WTC11 (cell line): ENCODE data around the gene JMJD8. TPM values are rescaled to one million over a fixed set of nuclear protein-coding genes. Genes with fewer than 3 reads are reported as not detected.
A peak's percentile ranks its signal among the peaks of the same experiment; 100 is the strongest.

Experiments
- ATAC-seq: fragments of 200-7000 bp; cut with Tn5 transposase; 2 replicates; pipeline ENCODE4 v1.10.0; 2021; ENCODE audit warnings: mild to moderate bottlenecking, moderate library complexity
- CTCF ChIA-PET: fragments of 300-600 bp; sonication (Branson Sonifier 250); formaldehyde crosslinking; loops from one replicate; lab custom pipeline; 2021; ENCODE audit warnings: antibody characterized with exemption; lab: Charles Lee
- POLR2A ChIA-PET: fragments of 350-600 bp; sonication (Branson Sonifier 250); formaldehyde crosslinking; loops from one replicate; lab custom pipeline; 2021; ENCODE audit warnings: antibody characterized with exemption; lab: Charles Lee
- DNase-seq: peaks from one replicate; pipeline ENCODE4 v3.0.0; 2021; ENCODE audit warnings: low spot score
- H3K27ac Mint-ChIP-seq: 2 replicates; pipeline ENCODE4 v1.8.0; 2021; ENCODE audit warnings: mixed read lengths
- H3K27me3 Mint-ChIP-seq: 2 replicates; pipeline ENCODE4 v1.8.0; 2021; ENCODE audit warnings: low read depth, mild to moderate bottlenecking, moderate library complexity, mixed read lengths
- H3K36me3 Mint-ChIP-seq: 2 replicates; pipeline ENCODE4 v1.8.0; 2021; ENCODE audit warnings: mixed read lengths
- H3K4me1 Mint-ChIP-seq: 2 replicates; pipeline ENCODE4 v1.8.0; 2022; ENCODE audit warnings: mixed read lengths
- H3K4me3 Mint-ChIP-seq: 2 replicates; pipeline ENCODE4 v1.8.0; 2021; ENCODE audit warnings: mild to moderate bottlenecking, moderate library complexity, mixed read lengths
- H3K9me3 Mint-ChIP-seq: 2 replicates; pipeline ENCODE4 v1.8.0; 2021; ENCODE audit warnings: mixed read lengths
- AFF4 ChIP-seq: sonication (generic); formaldehyde crosslinking; IDR thresholded peaks from 2 replicates; pipeline ENCODE4 v1.8.1; 2023; ENCODE audit warnings: mild to moderate bottlenecking, missing genetic modification reagents, borderline replicate concordance
- AR ChIP-seq: fragments of 250-450 bp; sonication (Bioruptor Pico); IDR thresholded peaks from 2 replicates; pipeline ENCODE4 v1.9.0; 2021; ENCODE audit warnings: mild to moderate bottlenecking
- E2F4 ChIP-seq: sonication (generic); formaldehyde crosslinking; IDR thresholded peaks from 2 replicates; pipeline ENCODE4 v1.8.1; 2022; ENCODE audit warnings: low read depth, mild to moderate bottlenecking, moderate library complexity, missing genetic modification reagents, borderline replicate concordance
- ETV6 ChIP-seq: sonication (generic); formaldehyde crosslinking; IDR thresholded peaks from 2 replicates; pipeline ENCODE4 v1.8.1; 2022; ENCODE audit warnings: mild to moderate bottlenecking, missing genetic modification reagents
- MAX ChIP-seq: sonication (generic); formaldehyde crosslinking; IDR thresholded peaks from 2 replicates; pipeline ENCODE4 v1.8.0; 2022; ENCODE audit warnings: mild to moderate bottlenecking, missing genetic modification reagents
- MXD4 ChIP-seq: fragments of 250-450 bp; sonication (Bioruptor Pico); IDR thresholded peaks from 2 replicates; pipeline ENCODE4 v1.8.0; 2021; ENCODE audit warnings: mild to moderate bottlenecking, moderate library complexity, borderline replicate concordance
- NR1H2 ChIP-seq: sonication (generic); formaldehyde crosslinking; IDR thresholded peaks from 2 replicates; pipeline ENCODE4 v1.9.0; 2021; ENCODE audit warnings: mild to moderate bottlenecking, moderate library complexity, missing genetic modification reagents
- OVOL2 ChIP-seq: fragments of 250-450 bp; sonication (Bioruptor Pico); IDR thresholded peaks from 2 replicates; pipeline ENCODE4 v1.9.0; 2021; ENCODE audit warnings: mild to moderate bottlenecking, borderline replicate concordance
- SMAD4 ChIP-seq: sonication (generic); formaldehyde crosslinking; IDR thresholded peaks from 2 replicates; pipeline ENCODE4 v1.8.0; 2022; ENCODE audit warnings: mild to moderate bottlenecking, missing genetic modification reagents
- SOX15 ChIP-seq: fragments of 250-450 bp; sonication (Bioruptor Pico); IDR thresholded peaks from 2 replicates; pipeline ENCODE4 v1.9.0; 2021; ENCODE audit warnings: mild to moderate bottlenecking
- SP1 ChIP-seq: sonication (generic); formaldehyde crosslinking; conservative IDR thresholded peaks from 2 replicates; pipeline ENCODE4 v1.8.1; 2022; ENCODE audit warnings: missing genetic modification reagents
- TP53 ChIP-seq: sonication (generic); formaldehyde crosslinking; IDR thresholded peaks from 2 replicates; pipeline ENCODE4 v1.8.1; 2023; ENCODE audit warnings: mild to moderate bottlenecking, missing genetic modification reagents
- USF2 ChIP-seq: sonication (generic); formaldehyde crosslinking; IDR thresholded peaks from 2 replicates; pipeline ENCODE4 v1.8.1; 2023; ENCODE audit warnings: mild to moderate bottlenecking, missing genetic modification reagents, moderate library complexity
- ZMAT4 ChIP-seq: fragments of 250-450 bp; sonication (Bioruptor Pico); IDR thresholded peaks from 2 replicates; pipeline ENCODE4 v1.9.0; 2021; ENCODE audit warnings: mild to moderate bottlenecking
- ZNF121 ChIP-seq: sonication (generic); formaldehyde crosslinking; IDR thresholded peaks from 2 replicates; pipeline ENCODE4 v1.8.0; 2023; ENCODE audit warnings: missing genetic modification reagents
- ZNF263 ChIP-seq: sonication (generic); formaldehyde crosslinking; IDR thresholded peaks from 2 replicates; pipeline ENCODE4 v1.8.1; 2022; ENCODE audit warnings: low read depth, mild to moderate bottlenecking, moderate library complexity, missing genetic modification reagents
- ZNF532 ChIP-seq: fragments of 250-450 bp; sonication (Bioruptor Pico); IDR thresholded peaks from 2 replicates; pipeline ENCODE4 v1.9.0; 2021; ENCODE audit warnings: mild to moderate bottlenecking, borderline replicate concordance
- total RNA-seq: library from RNA; stranded (reverse); gene quantifications from 3 replicates; pipeline ENCODE4 v1.2.3, GENCODE V29; 2021

The JMJD8 gene
- total RNA-seq, 1 experiment from 2014 or later = 61.2 TPM

GRCh38 chr16:680967-681745 lies 3.0 kb downstream of the JMJD8 start (continued):
- TF ChIP-seq TP53 (CRISPR knock-in tag) (no peak; the same call in 1 of the 2 replicates), NR1H2 (CRISPR knock-in tag) (no peak), MAX (CRISPR knock-in tag) (no peak), OVOL2 (CRISPR knock-in tag) (no peak), SP1 (0 out of 2 replicates have a peak, but pooled peaks have one; percentile 13), USF2 (CRISPR knock-in tag) (no peak), SMAD4 (CRISPR knock-in tag) (no peak), ETV6 (CRISPR knock-in tag) (0 out of 2 replicates have a peak, but pooled peaks have one; percentile 37)
- TF ChIP-seq, all 79 proteins: peak for 6

GRCh38 chr16:680625-680945 lies 3.5 kb downstream of the JMJD8 start:
- no peak for TF ChIP-seq ZMAT4 (CRISPR knock-in tag)
- no peak for TF ChIP-seq ETV6 (CRISPR knock-in tag)
- no peak for TF ChIP-seq ZNF532 (CRISPR knock-in tag)
- TF ChIP-seq MAX (CRISPR knock-in tag) = no peak
- TF ChIP-seq SOX15 (CRISPR knock-in tag) = no peak
- no peak for TF ChIP-seq AFF4 (CRISPR knock-in tag)
- no peak for TF ChIP-seq E2F4 (CRISPR knock-in tag)
- no peak for TF ChIP-seq ZNF121
- TF ChIP-seq TP53 (CRISPR knock-in tag) = no peak
- TF ChIP-seq ZNF263 = no peak
- TF ChIP-seq AR (CRISPR knock-in tag) = no peak
- TF ChIP-seq MXD4 (CRISPR knock-in tag) = no peak
- Mint-ChIP-seq H3K9me3 (no peaks in the 10 kb centered on the region), H3K27me3 (no peaks in the 10 kb centered on the region), H3K4me1 (peaks cover 24% of the 10 kb centered on the region), H3K4me3 (peak overlapping the region; percentile 76), H3K36me3 (peaks cover 20% of the 10 kb centered on the region), H3K27ac (no peak overlapping the region)
- CTCF ChIA-PET = interaction anchor here (0.9 to 3.1 kb wide), 6 partner anchors 8 to 101 kb away, joined by 3 to 21 read pairs (median 5); partner anchors contain the start of gene RHOT2
- ATAC-seq (no peak), DNase-seq (no peak)
- POLR2A ChIA-PET = interaction anchor here (0.9 to 1.9 kb wide), 3 partner anchors 10 to 39 kb away, joined by 3 to 5 read pairs (median 3); partner anchors contain the start of gene WDR24
